Esophagus muscularis mucosa (tissue), 3 donors: ENCODE measurements around the gene EAPP.
"Not testable (repeated sequence)": the region's sequence is repeated elsewhere in the genome, so short reads cannot be mapped to it uniquely, and the experiment has no call there.

Source experiments
- CTCF ChIP-seq, 3 experiments: fragments of 200-600 bp in 2 of 3; fragments of 450-650 bp in 1 of 3; sonication (generic) in 2 of 3; IDR thresholded peaks; one replicate each; pipeline ENCODE4 v1.5.1; 2017 to 2019; ENCODE audit warnings: antibody characterized with exemption in 3 of 3, mild to moderate bottlenecking in 2 of 3, moderate library complexity in 1 of 3
- POLR2AphosphoS5 ChIP-seq, 2 donors: sonication (generic); formaldehyde crosslinking; IDR thresholded peaks; one replicate each; pipeline ENCODE4 v1.6.1; 2017; ENCODE audit warnings: antibody characterized with exemption in 2 of 2

DNA sequence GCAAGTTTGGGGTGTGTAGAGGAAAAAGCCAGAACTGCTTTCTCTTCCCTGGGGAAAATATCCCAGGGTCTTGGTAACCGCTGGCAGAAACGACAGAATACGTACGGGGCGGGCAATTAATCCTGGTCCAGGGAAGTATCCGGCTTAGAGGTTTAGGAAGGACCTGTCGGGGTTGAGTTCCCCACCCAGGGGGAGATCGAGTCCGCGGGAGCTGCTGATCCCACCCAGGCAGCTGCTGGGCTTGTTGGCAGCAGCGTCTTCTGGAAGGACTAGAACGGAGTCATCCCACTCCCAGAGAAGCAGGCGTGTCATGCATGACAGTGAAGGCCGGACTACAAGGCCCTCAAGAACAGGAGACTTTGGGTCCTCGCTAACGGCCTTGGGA lies 7.6 kb upstream of the EAPP start:
- TF ChIP-seq CTCF, POLR2AphosphoS5 (IDR thresholded peaks at IDR 0.05): not testable (repeated sequence)
